Sigmoid colon (tissue), 4 donors: ENCODE results near the gene PGS1.

Source experiments
- CTCF ChIP-seq, 4 experiments: fragments of 450-650 bp in 3 of 4; fragments of 200-600 bp in 1 of 4; IDR thresholded peaks; one replicate each; pipeline ENCODE4 v1.5.1; 2016 to 2019; ENCODE audit warnings: antibody characterized with exemption in 4 of 4, mild to moderate bottlenecking in 3 of 4, moderate library complexity in 2 of 4
- EP300 ChIP-seq, 4 donors: sonication (generic); formaldehyde crosslinking; IDR thresholded peaks; one replicate each; pipeline ENCODE4 v1.6.1; 2017; ENCODE audit warnings: antibody characterized with exemption in 4 of 4
- POLR2A ChIP-seq, 2 donors: fragments of 450-650 bp; IDR thresholded peaks; one replicate each; pipeline ENCODE4 v1.6.1; 2016; ENCODE audit warnings: antibody characterized with exemption in 2 of 2, mild to moderate bottlenecking in 2 of 2, moderate library complexity in 2 of 2
- POLR2AphosphoS5 ChIP-seq, 4 donors: sonication (generic); formaldehyde crosslinking; IDR thresholded peaks; one replicate each; pipeline ENCODE4 v1.6.1; 2017; ENCODE audit warnings: antibody characterized with exemption in 4 of 4

- TF ChIP-seq CTCF (IDR thresholded peaks at IDR 0.05) = no peak
- no peak for TF ChIP-seq POLR2AphosphoS5 (IDR thresholded peaks at IDR 0.05)
- no peak for TF ChIP-seq POLR2A (IDR thresholded peaks at IDR 0.05)
- no peak for TF ChIP-seq EP300 (IDR thresholded peaks at IDR 0.05)
Observed at GRCh38 chr17:78434455-78435329, 56.2 kb downstream of the PGS1 start.
